Neural progenitor cell (in vitro differentiated cells): Measurements from ENCODE around the gene GATA6. TPM values are rescaled to one million over a fixed set of nuclear protein-coding genes. Genes with fewer than 3 reads are reported as not detected.

Experiments used
- DNase-seq: peaks from one replicate; pipeline ENCODE4 v3.0.0-alpha.2; 2016; ENCODE audit warnings: low spot score
- H2AFZ ChIP-seq: fragments of 200-600 bp; sonication (generic); replicated peaks from 2 replicates; pipeline ENCODE4 v1.6.1; 2016; ENCODE audit warnings: antibody characterized with exemption
- H3F3A ChIP-seq: fragments of 200-600 bp; sonication (generic); 2 replicates; pipeline ENCODE4 v1.6.1; 2016; ENCODE audit warnings: antibody characterized with exemption, low read depth
- H3K27ac ChIP-seq: fragments of 200-600 bp; sonication (generic); 2 replicates; pipeline ENCODE4 v1.5.1; 2016; ENCODE audit warnings: mild to moderate bottlenecking
- H3K27me3 ChIP-seq: fragments of 200-600 bp; sonication (generic); 2 replicates; pipeline ENCODE4 v1.6.1; 2016; ENCODE audit warnings: mild to moderate bottlenecking, moderate library complexity
- H3K36me3 ChIP-seq: fragments of 200-600 bp; sonication (generic); 2 replicates; pipeline ENCODE4 v1.5.1; 2016
- H3K4me1 ChIP-seq: fragments of 200-600 bp; sonication (generic); 2 replicates; pipeline ENCODE4 v1.6.1; 2016; ENCODE audit warnings: mixed run types
- H3K4me2 ChIP-seq: fragments of 200-600 bp; sonication (generic); 2 replicates; pipeline ENCODE4 v1.6.1; 2016
- H3K4me3 ChIP-seq: fragments of 200-600 bp; sonication (generic); 2 replicates; pipeline ENCODE4 v1.5.1; 2016
- H3K79me2 ChIP-seq: fragments of 200-600 bp; sonication (generic); 2 replicates; pipeline ENCODE4 v1.6.1; 2016; ENCODE audit warnings: low read depth
- H3K9ac ChIP-seq: fragments of 200-600 bp; sonication (generic); 2 replicates; pipeline ENCODE4 v1.6.1; 2016
- H3K9me3 ChIP-seq: fragments of 200-600 bp; sonication (generic); 2 replicates; pipeline ENCODE4 v1.5.1; 2016; ENCODE audit warnings: low read depth
- H4K20me1 ChIP-seq: fragments of 200-600 bp; sonication (generic); 2 replicates; pipeline ENCODE4 v1.6.1; 2016; ENCODE audit warnings: low read depth
- H3K27ac Mint-ChIP-seq: 3 replicates; pipeline ENCODE4 v1.8.0; 2021; ENCODE audit warnings: mixed read lengths
- H3K27me3 Mint-ChIP-seq: 2 replicates; pipeline ENCODE4 v1.8.0; 2022; ENCODE audit warnings: low read depth, mild to moderate bottlenecking, inconsistent platforms, moderate library complexity, mixed read lengths; ENCODE audit not compliant: insufficient read depth
- H3K36me3 Mint-ChIP-seq: 3 replicates; pipeline ENCODE4 v1.8.0; 2021; ENCODE audit warnings: mixed read lengths
- H3K4me1 Mint-ChIP-seq: 3 replicates; pipeline ENCODE4 v1.8.0; 2021; ENCODE audit warnings: mixed read lengths
- H3K4me3 Mint-ChIP-seq: 3 replicates; pipeline ENCODE4 v1.8.0; 2021; ENCODE audit warnings: mild to moderate bottlenecking, moderate library complexity, mixed read lengths
- H3K9me3 Mint-ChIP-seq: 3 replicates; pipeline ENCODE4 v1.8.0; 2020; ENCODE audit warnings: mixed read lengths
- EZH2 ChIP-seq: fragments of 200-600 bp; sonication (generic); IDR thresholded peaks from 2 replicates; pipeline ENCODE4 v1.6.1; 2017; ENCODE audit warnings: antibody characterized with exemption, mild to moderate bottlenecking, moderate library complexity
- EZH2phosphoT487 ChIP-seq: fragments of 200-600 bp; sonication (generic); IDR thresholded peaks from 2 replicates; pipeline ENCODE4 v1.6.1; 2017; ENCODE audit warnings: antibody characterized with exemption
- small RNA-seq: library from RNA; depleted of rRNA; stranded (forward); fragments of <200 nt; gene quantifications from one replicate; pipeline ENCODE3, GENCODE V24; 2015
- total RNA-seq: library from RNA; depleted of rRNA; stranded (reverse); fragments of >200 nt; gene quantifications from 2 replicates; pipeline ENCODE4 v1.2.3, GENCODE V29; 2015; ENCODE audit warnings: low replicate concordance
- TF ChIP-seq, protein P1 (sequence below): fragments of 200-600 bp; sonication (generic); IDR thresholded peaks from 2 replicates; pipeline ENCODE4 v1.5.1; 2017; ENCODE audit warnings: antibody characterized with exemption, mild to moderate bottlenecking

The GATA6 gene
- total RNA-seq, 1 donor from 2014 or later = 0.26 TPM

DNA sequence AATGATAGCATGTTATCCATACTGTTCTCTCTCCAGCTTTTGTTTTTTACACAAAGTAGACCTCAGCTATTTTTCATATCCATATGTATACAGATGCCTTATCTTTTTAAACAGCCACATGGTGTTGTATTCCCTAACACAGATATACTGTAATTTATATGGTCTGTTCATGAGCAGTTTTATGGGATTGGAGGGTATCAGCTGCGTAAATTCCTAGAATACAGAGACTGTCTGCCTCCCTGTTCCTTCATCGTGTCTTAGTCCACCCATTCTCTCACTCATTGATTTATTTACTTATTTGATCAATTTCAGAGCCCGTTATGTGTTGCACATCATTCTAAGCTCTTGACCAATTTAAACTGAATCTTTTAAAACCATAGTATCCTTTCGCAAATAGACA lies 80.6 kb downstream of the GATA6 start:
- peaks cover 6% of the 10 kb centered on the region for H3K27me3 Mint-ChIP-seq
- H3K4me3 Mint-ChIP-seq = no peak overlapping the region
- no peaks in the 10 kb centered on the region for H3K36me3 Mint-ChIP-seq
- Histone ChIP-seq H3F3A (no peaks in the 10 kb centered on the region), H3K4me1 (no peaks in the 10 kb centered on the region), H3K9ac (no peak overlapping the region), H4K20me1 (no peaks in the 10 kb centered on the region), H3K27ac (no peak overlapping the region), H3K79me2 (no peaks in the 10 kb centered on the region), H3K4me2 (no peak overlapping the region), H3K4me3 (no peak overlapping the region), H3K9me3 (no peaks in the 10 kb centered on the region), H2AFZ (no peak overlapping the region), H3K36me3 (no peaks in the 10 kb centered on the region), H3K27me3 (no peaks in the 10 kb centered on the region)
- DNase-seq = no peak
- H3K27ac Mint-ChIP-seq = no peak overlapping the region
- H3K4me1 Mint-ChIP-seq = peaks cover 7% of the 10 kb centered on the region
- H3K9me3 Mint-ChIP-seq = no peaks in the 10 kb centered on the region
- TF ChIP-seq, protein P1, sequence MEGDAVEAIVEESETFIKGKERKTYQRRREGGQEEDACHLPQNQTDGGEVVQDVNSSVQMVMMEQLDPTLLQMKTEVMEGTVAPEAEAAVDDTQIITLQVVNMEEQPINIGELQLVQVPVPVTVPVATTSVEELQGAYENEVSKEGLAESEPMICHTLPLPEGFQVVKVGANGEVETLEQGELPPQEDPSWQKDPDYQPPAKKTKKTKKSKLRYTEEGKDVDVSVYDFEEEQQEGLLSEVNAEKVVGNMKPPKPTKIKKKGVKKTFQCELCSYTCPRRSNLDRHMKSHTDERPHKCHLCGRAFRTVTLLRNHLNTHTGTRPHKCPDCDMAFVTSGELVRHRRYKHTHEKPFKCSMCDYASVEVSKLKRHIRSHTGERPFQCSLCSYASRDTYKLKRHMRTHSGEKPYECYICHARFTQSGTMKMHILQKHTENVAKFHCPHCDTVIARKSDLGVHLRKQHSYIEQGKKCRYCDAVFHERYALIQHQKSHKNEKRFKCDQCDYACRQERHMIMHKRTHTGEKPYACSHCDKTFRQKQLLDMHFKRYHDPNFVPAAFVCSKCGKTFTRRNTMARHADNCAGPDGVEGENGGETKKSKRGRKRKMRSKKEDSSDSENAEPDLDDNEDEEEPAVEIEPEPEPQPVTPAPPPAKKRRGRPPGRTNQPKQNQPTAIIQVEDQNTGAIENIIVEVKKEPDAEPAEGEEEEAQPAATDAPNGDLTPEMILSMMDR = no peak
- TF ChIP-seq EZH2phosphoT487 (no peak), EZH2 (no peak)

DNA sequence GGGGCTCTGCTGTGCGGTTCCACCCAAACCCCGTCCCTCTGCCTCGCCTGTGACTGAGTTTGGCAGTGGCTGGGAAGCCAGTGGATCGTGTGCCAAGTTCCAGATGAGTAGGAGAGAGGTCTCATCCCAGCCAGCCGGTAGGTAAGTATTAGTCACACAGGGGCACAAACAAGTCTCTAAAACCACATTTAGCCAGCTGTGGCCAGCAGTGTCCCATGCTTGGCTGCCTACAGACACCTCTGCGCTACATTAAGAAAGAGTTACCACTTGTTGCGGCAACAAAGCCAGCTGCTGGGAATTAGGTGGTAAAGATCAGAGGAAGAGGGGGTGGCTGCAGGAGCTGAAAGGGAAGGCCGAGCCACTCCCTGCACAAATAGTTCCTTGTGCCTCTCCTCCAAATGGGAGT lies 81.2 kb downstream of the GATA6 start:
- Histone ChIP-seq H3K4me2 (no peak overlapping the region), H3K4me3 (no peak overlapping the region), H2AFZ (peak overlapping the region; percentile 55), H3K9ac (no peak overlapping the region), H4K20me1 (no peaks in the 10 kb centered on the region), H3K79me2 (no peaks in the 10 kb centered on the region), H3K4me1 (no peaks in the 10 kb centered on the region), H3K36me3 (no peaks in the 10 kb centered on the region), H3K27me3 (no peaks in the 10 kb centered on the region), H3K9me3 (no peaks in the 10 kb centered on the region), H3K27ac (no peak overlapping the region), H3F3A (no peaks in the 10 kb centered on the region)
- H3K27ac Mint-ChIP-seq = no peak overlapping the region
- peaks cover 6% of the 10 kb centered on the region for H3K27me3 Mint-ChIP-seq
- no peak overlapping the region for H3K4me3 Mint-ChIP-seq
- TF ChIP-seq EZH2phosphoT487 (no peak), EZH2 (no peak)
- TF ChIP-seq, protein P1 = no peak
- peak; percentile 10 for DNase-seq
- H3K4me1 Mint-ChIP-seq = peaks cover 7% of the 10 kb centered on the region
- no peaks in the 10 kb centered on the region for H3K36me3 Mint-ChIP-seq
- no peaks in the 10 kb centered on the region for H3K9me3 Mint-ChIP-seq

Small RNAs within 50 kb of the gene (small RNA-seq; reads per million reads assigned to genes)
- gene RNU6-702P (not detected), gene RNU6ATAC20P (not detected)

Other genes starting within 250 kb of the GATA6 start
- not detected in 2 replicates for gene CTAGE1, start 248.3 kb downstream of the GATA6 start, total RNA-seq